Measurements from ENCODE around the gene ACADM.
"Not testable (repeated sequence)": the region's sequence is repeated elsewhere in the genome, so short reads cannot be mapped to it uniquely, and the experiment has no call there.

Gene ACADM

GRCh38 chr1:75723989-75724471, 479 bp upstream of the ACADM start:
- Mint-ChIP-seq H3K4me3 (peak overlapping the region; percentile 93), H3K9me3 (no peaks in the 10 kb centered on the region), H3K36me3 (ENCODE audit: low read depth) (no peaks in the 10 kb centered on the region), H3K27ac (peak overlapping the region; percentile 95), H3K4me1 (ENCODE audit: low read depth) (peaks cover 44% of the 10 kb centered on the region), H3K27me3 (no peaks in the 10 kb centered on the region)

- no peaks in the 10 kb centered on the region for H3K9me3 Mint-ChIP-seq
- H3K4me3 Mint-ChIP-seq, result peak overlapping the region; percentile 93
- no peaks in the 10 kb centered on the region for H3K36me3 Mint-ChIP-seq (ENCODE audit: low read depth)
- H3K27me3 Mint-ChIP-seq, result no peaks in the 10 kb centered on the region
- peak overlapping the region; percentile 95 for H3K27ac Mint-ChIP-seq
- peaks cover 44% of the 10 kb centered on the region for H3K4me1 Mint-ChIP-seq (ENCODE audit: low read depth)
Observed at GRCh38 chr1:75725266-75725665, 757 bp downstream of the ACADM start.

- Mint-ChIP-seq H3K36me3 (ENCODE audit: low read depth) (no peaks in the 10 kb centered on the region), H3K4me1 (ENCODE audit: low read depth) (peaks cover 39% of the 10 kb centered on the region), H3K4me3 (peak overlapping the region; percentile 93), H3K9me3 (no peaks in the 10 kb centered on the region), H3K27ac (peak overlapping the region; percentile 95), H3K27me3 (no peaks in the 10 kb centered on the region)
Observed at GRCh38 chr1:75725861-75726361, 1.4 kb downstream of the ACADM start.

- Mint-ChIP-seq H3K27ac (peak overlapping the region; percentile 11), H3K4me1 (ENCODE audit: low read depth) (peaks cover 34% of the 10 kb centered on the region), H3K4me3 (no peak overlapping the region), H3K36me3 (ENCODE audit: low read depth) (peaks cover 12% of the 10 kb centered on the region), H3K27me3 (no peaks in the 10 kb centered on the region), H3K9me3 (no peaks in the 10 kb centered on the region)
Observed at GRCh38 chr1:75727571-75727970, 3.1 kb downstream of the ACADM start.

- no peaks in the 10 kb centered on the region for H3K27me3 Mint-ChIP-seq
- H3K4me1 Mint-ChIP-seq (ENCODE audit: low read depth), result peaks cover 24% of the 10 kb centered on the region
- H3K27ac Mint-ChIP-seq, result no peak overlapping the region
- H3K9me3 Mint-ChIP-seq, result no peaks in the 10 kb centered on the region
- no peak overlapping the region for H3K4me3 Mint-ChIP-seq
- peaks cover 36% of the 10 kb centered on the region for H3K36me3 Mint-ChIP-seq (ENCODE audit: low read depth)
Observed at GRCh38 chr1:75730432-75730831, 5.9 kb downstream of the ACADM start.

- Mint-ChIP-seq H3K27ac (no peak overlapping the region), H3K4me3 (no peak overlapping the region), H3K9me3 (no peaks in the 10 kb centered on the region), H3K36me3 (ENCODE audit: low read depth) (peaks cover 36% of the 10 kb centered on the region), H3K27me3 (no peaks in the 10 kb centered on the region), H3K4me1 (ENCODE audit: low read depth) (peaks cover 10% of the 10 kb centered on the region)
Observed at GRCh38 chr1:75731881-75732280, 7.4 kb downstream of the ACADM start.

- Mint-ChIP-seq H3K36me3 (ENCODE audit: low read depth) (peaks cover 36% of the 10 kb centered on the region), H3K4me1 (ENCODE audit: low read depth) (peaks cover 2% of the 10 kb centered on the region), H3K9me3 (no peaks in the 10 kb centered on the region), H3K27ac (no peak overlapping the region), H3K4me3 (no peak overlapping the region), H3K27me3 (no peaks in the 10 kb centered on the region)
Observed at GRCh38 chr1:75732703-75733102, 8.2 kb downstream of the ACADM start.

GRCh38 chr1:75733661-75734060, 9.2 kb downstream of the ACADM start:
- no peak overlapping the region for H3K27ac Mint-ChIP-seq
- H3K36me3 Mint-ChIP-seq (ENCODE audit: low read depth), result peaks cover 38% of the 10 kb centered on the region
- no peak overlapping the region for H3K4me3 Mint-ChIP-seq
- no peaks in the 10 kb centered on the region for H3K9me3 Mint-ChIP-seq
- no peaks in the 10 kb centered on the region for H3K4me1 Mint-ChIP-seq (ENCODE audit: low read depth)
- H3K27me3 Mint-ChIP-seq, result no peaks in the 10 kb centered on the region

GRCh38 chr1:75736016-75736415, 11.5 kb downstream of the ACADM start:
- H3K36me3 Mint-ChIP-seq (ENCODE audit: low read depth), result peaks cover 52% of the 10 kb centered on the region
- no peaks in the 10 kb centered on the region for H3K4me1 Mint-ChIP-seq (ENCODE audit: low read depth)
- no peaks in the 10 kb centered on the region for H3K9me3 Mint-ChIP-seq
- no peak overlapping the region for H3K4me3 Mint-ChIP-seq
- H3K27ac Mint-ChIP-seq, result no peak overlapping the region
- H3K27me3 Mint-ChIP-seq, result no peaks in the 10 kb centered on the region

GRCh38 chr1:75742047-75742625, 17.6 kb downstream of the ACADM start:
- Mint-ChIP-seq H3K4me1 (ENCODE audit: low read depth) (peaks cover 3% of the 10 kb centered on the region), H3K27me3 (no peaks in the 10 kb centered on the region), H3K36me3 (ENCODE audit: low read depth) (peaks cover 48% of the 10 kb centered on the region), H3K4me3 (no peak overlapping the region), H3K27ac (no peak overlapping the region), H3K9me3 (no peaks in the 10 kb centered on the region)

GRCh38 chr1:75745276-75745675, 20.8 kb downstream of the ACADM start:
- Mint-ChIP-seq H3K27ac (no peak overlapping the region), H3K9me3 (no peaks in the 10 kb centered on the region), H3K4me1 (ENCODE audit: low read depth) (peaks cover 3% of the 10 kb centered on the region), H3K4me3 (no peak overlapping the region), H3K27me3 (no peaks in the 10 kb centered on the region), H3K36me3 (ENCODE audit: low read depth) (peaks cover 43% of the 10 kb centered on the region)

- not testable (repeated sequence) for H3K4me1 Mint-ChIP-seq (ENCODE audit: low read depth); H3K4me3 Mint-ChIP-seq; H3K27ac Mint-ChIP-seq; H3K27me3 Mint-ChIP-seq
- peaks cover 14% of the 10 kb centered on the region for H3K9me3 Mint-ChIP-seq
- H3K36me3 Mint-ChIP-seq (ENCODE audit: low read depth), result peaks cover 70% of the 10 kb centered on the region
Observed at GRCh38 chr1:75757210-75757609, 32.7 kb downstream of the ACADM start.

GRCh38 chr1:75758543-75758942, 34.0 kb downstream of the ACADM start:
- H3K4me3 Mint-ChIP-seq; H3K27ac Mint-ChIP-seq; H3K27me3 Mint-ChIP-seq; H3K4me1 Mint-ChIP-seq (ENCODE audit: low read depth): not testable (repeated sequence)
- Mint-ChIP-seq H3K36me3 (ENCODE audit: low read depth) (peaks cover 58% of the 10 kb centered on the region), H3K9me3 (peaks cover 14% of the 10 kb centered on the region)

- H3K27me3 Mint-ChIP-seq, result no peaks in the 10 kb centered on the region
- no peaks in the 10 kb centered on the region for H3K9me3 Mint-ChIP-seq
- H3K4me3 Mint-ChIP-seq, result no peak overlapping the region
- H3K36me3 Mint-ChIP-seq (ENCODE audit: low read depth), result peaks cover 17% of the 10 kb centered on the region
- H3K27ac Mint-ChIP-seq, result no peak overlapping the region
- no peaks in the 10 kb centered on the region for H3K4me1 Mint-ChIP-seq (ENCODE audit: low read depth)
Observed at GRCh38 chr1:75764057-75764655, 39.6 kb downstream of the ACADM start.

GRCh38 chr1:75765697-75766355, 41.3 kb downstream of the ACADM start:
- Mint-ChIP-seq H3K4me1 (ENCODE audit: low read depth) (no peaks in the 10 kb centered on the region), H3K9me3 (no peaks in the 10 kb centered on the region), H3K27ac (no peak overlapping the region), H3K27me3 (no peaks in the 10 kb centered on the region), H3K36me3 (ENCODE audit: low read depth) (peaks cover 13% of the 10 kb centered on the region), H3K4me3 (no peak overlapping the region)

Measured in stimulated activated naive CD8-positive, alpha-beta T cell treated with anti-CD3 and anti-CD28 coated beads, Interleukin-15, Interleukin-2, amounts not matched to agents 100 ng/mL and 50 ng/mL, for 24 hours (primary cell).